MCF 10A (cell line): ENCODE results near the gene ITGB8. TPM values are rescaled to one million over a fixed set of nuclear protein-coding genes. Genes with fewer than 3 reads are reported as not detected.

Source experiments
- BruUV-seq: library from RNA; stranded (reverse); fragments of 400-500 nt; replicated peaks from 2 replicates; lab custom pipeline; 2021; lab: Mats Ljungman, UMichigan
- CTCF ChIA-PET: fragments of 300-600 bp; sonication (Branson Sonifier 250); formaldehyde crosslinking; extraction: SDS; loops from one replicate; lab custom pipeline; 2021; ENCODE audit warnings: antibody characterized with exemption, inconsistent platforms; lab: Yijun Ruan, JAX
- POLR2A ChIA-PET: fragments of 300-600, 350-650 bp; sonication (Branson Sonifier 250); formaldehyde crosslinking; extraction: SDS; loops from one replicate; lab custom pipeline; 2020; ENCODE audit warnings: antibody characterized with exemption, inconsistent platforms; lab: Yijun Ruan, JAX
- DNase-seq: peaks from one replicate; pipeline ENCODE4 v3.0.0-alpha.2; 2018; ENCODE audit not compliant: unreplicated experiment
- H3K27ac Mint-ChIP-seq: one replicate; pipeline ENCODE4 v1.8.0; 2022; ENCODE audit warnings: mild to moderate bottlenecking, low read depth, mixed read lengths; ENCODE audit not compliant: unreplicated experiment
- H3K27me3 Mint-ChIP-seq: one replicate; pipeline ENCODE4 v1.8.0; 2022; ENCODE audit warnings: mixed read lengths; ENCODE audit not compliant: insufficient read depth, unreplicated experiment
- H3K36me3 Mint-ChIP-seq: one replicate; pipeline ENCODE4 v1.8.0; 2022; ENCODE audit warnings: mild to moderate bottlenecking, moderate library complexity, mixed read lengths; ENCODE audit not compliant: insufficient read depth, unreplicated experiment
- H3K4me1 Mint-ChIP-seq: one replicate; pipeline ENCODE4 v1.8.0; 2022; ENCODE audit warnings: mixed read lengths; ENCODE audit not compliant: insufficient read depth, unreplicated experiment
- H3K4me3 Mint-ChIP-seq: one replicate; pipeline ENCODE4 v1.8.0; 2022; ENCODE audit warnings: mild to moderate bottlenecking, moderate library complexity, mixed read lengths; ENCODE audit not compliant: unreplicated experiment
- H3K9me3 Mint-ChIP-seq: one replicate; pipeline ENCODE4 v1.8.0; 2022; ENCODE audit warnings: mixed read lengths; ENCODE audit not compliant: unreplicated experiment
- intact Hi-C: fragments of 100-400 bp; cut with micrococcal nuclease; formaldehyde crosslinking; loops from 2 replicates; pipeline ENCODE4 v1.14.1; 2022
- total RNA-seq: library from RNA; stranded (reverse); gene quantifications from 2 replicates; pipeline ENCODE4 v1.2.3, GENCODE V29; 2022
- TF ChIP-seq, protein P1 (sequence below): fragments of 200-600 bp; IDR thresholded peaks from one replicate; pipeline ENCODE4 v1.8.0; 2022; ENCODE audit warnings: antibody characterized with exemption, mild to moderate bottlenecking; ENCODE audit not compliant: unreplicated experiment

Gene ITGB8
- total RNA-seq, 1 experiment from 2014 or later: 38.1 TPM

DNA sequence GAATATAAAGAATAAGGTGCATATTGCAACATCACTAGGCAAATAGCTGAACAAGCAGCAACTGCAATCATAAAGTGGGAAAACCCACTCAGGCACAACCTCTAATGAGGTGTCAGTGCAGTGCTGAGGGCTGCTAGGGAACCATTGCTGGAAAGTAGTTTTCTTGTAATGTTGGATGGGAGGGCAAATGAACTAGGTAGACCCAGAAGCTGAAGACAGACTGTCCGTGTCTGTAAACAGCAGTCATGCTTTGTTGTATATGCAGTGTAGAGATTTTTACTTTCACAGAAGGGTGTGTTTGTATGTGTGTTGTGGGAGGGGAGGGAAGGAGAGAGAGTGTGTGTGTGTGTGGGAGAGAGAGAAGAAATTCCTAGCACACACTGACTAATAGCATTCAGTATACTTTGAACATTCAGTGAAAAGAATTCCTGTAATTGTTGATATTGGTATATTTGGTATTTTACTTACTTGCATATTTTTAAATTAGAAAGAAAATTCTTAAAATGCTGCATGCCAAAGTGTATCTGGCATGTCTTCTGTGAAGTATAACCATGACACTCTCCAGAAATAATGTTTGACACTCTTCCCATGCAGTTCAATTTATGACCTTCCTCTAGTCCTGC lies 28.8 kb downstream of the ITGB8 start:
- H3K27ac Mint-ChIP-seq: peak overlapping the region; percentile 70
- H3K4me1 Mint-ChIP-seq: peaks cover 57% of the 10 kb centered on the region
- peaks cover 28% of the 10 kb centered on the region for H3K36me3 Mint-ChIP-seq
- TF ChIP-seq, protein P1, sequence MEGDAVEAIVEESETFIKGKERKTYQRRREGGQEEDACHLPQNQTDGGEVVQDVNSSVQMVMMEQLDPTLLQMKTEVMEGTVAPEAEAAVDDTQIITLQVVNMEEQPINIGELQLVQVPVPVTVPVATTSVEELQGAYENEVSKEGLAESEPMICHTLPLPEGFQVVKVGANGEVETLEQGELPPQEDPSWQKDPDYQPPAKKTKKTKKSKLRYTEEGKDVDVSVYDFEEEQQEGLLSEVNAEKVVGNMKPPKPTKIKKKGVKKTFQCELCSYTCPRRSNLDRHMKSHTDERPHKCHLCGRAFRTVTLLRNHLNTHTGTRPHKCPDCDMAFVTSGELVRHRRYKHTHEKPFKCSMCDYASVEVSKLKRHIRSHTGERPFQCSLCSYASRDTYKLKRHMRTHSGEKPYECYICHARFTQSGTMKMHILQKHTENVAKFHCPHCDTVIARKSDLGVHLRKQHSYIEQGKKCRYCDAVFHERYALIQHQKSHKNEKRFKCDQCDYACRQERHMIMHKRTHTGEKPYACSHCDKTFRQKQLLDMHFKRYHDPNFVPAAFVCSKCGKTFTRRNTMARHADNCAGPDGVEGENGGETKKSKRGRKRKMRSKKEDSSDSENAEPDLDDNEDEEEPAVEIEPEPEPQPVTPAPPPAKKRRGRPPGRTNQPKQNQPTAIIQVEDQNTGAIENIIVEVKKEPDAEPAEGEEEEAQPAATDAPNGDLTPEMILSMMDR: no peak
- no peaks in the 10 kb centered on the region for H3K9me3 Mint-ChIP-seq
- ChIA-PET CTCF (interaction anchor here (1.1 kb wide), 1 partner anchor 605 kb away, joined by 3 read pairs; no protein-coding TSS in a partner anchor), POLR2A (interaction anchor here (0.7 to 15.5 kb wide), 5 partner anchors 9 to 60 kb away, joined by 3 to 505 read pairs (median 4); partner anchors contain the start of gene ITGB8)
- intact Hi-C loops: no loop called here
- no TSS peak for BruUV-seq
- DNase-seq: no peak
- no peaks in the 10 kb centered on the region for H3K27me3 Mint-ChIP-seq
- H3K4me3 Mint-ChIP-seq: no peak overlapping the region

DNA sequence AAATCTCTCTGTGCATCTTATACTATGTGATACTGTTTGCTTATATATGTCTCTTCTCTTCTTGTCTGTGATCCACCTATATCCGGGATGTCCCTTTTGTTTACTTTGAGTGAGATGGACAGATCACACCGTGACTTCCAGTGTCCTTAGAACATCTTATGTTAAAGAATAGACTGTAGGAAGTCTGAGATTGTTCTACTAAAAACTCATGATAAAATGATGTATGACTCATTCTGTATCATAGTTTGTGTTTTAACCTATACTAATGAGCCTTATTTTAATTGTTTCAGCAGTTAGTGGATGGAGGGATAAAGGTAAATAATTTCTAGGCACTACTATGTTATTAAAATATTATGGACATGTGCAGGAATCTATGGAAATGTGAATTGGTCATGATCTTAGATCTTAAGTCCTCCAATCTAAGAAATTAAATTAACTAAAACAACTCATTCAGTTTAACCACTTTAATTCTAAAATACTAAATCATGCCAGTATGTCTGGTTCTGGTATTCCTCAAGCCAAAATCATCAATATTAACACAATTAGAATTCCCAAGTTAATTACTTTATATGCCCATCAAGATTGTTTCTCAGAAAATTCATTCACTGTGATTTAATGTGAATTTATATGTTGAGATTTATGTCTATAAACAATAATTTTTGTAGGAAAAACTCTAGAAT lies 32.0 kb downstream of the ITGB8 start:
- CTCF ChIA-PET: no interaction called here
- H3K4me1 Mint-ChIP-seq: peaks cover 58% of the 10 kb centered on the region

DNA sequence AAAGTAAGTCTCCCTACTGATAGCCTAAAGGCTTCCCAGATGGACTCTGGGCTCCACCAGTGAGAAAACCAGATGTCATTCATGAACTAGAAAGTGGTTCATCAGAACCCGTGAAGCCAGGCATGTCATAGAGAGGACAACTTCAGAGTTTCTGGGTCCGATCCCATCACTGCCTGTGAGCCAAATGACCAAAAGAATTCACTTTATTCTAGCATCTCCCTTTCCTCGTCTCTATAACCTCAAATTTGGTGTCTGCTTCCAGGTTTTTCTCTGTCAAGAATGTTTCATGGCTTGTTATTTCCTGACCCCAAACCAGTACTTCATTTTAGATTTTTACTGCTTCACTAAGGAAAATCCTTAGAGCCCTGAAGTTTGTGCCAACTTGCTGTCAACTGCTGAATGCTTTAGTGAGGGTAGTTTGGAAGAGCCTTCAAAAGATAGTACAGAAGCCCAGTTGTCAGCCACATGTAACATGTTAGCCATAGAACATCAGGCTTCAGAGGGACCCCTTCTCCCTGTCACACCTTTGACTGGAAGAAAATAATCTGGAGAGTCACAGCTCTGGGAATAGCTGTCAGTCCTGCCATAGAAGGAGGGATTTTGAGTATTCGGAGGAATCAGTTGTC lies 34.0 kb downstream of the ITGB8 start:
- TF ChIP-seq, protein P1: no peak
- no TSS peak for BruUV-seq
- H3K27me3 Mint-ChIP-seq: no peaks in the 10 kb centered on the region
- intact Hi-C loops: loop anchor here (1.0 kb wide), 2 partner anchors 11 to 33 kb away; no protein-coding TSS in a partner anchor
- DNase-seq: no peak
- POLR2A ChIA-PET: interaction anchor here (1.5 to 4.1 kb wide), 7 partner anchors 9 to 656 kb away, joined by 5 to 61 read pairs (median 8); partner anchors contain the start of genes ITGB8 and POLR1F
- H3K9me3 Mint-ChIP-seq: no peaks in the 10 kb centered on the region
- peak overlapping the region; percentile 92 for H3K27ac Mint-ChIP-seq
- peaks cover 54% of the 10 kb centered on the region for H3K36me3 Mint-ChIP-seq
- CTCF ChIA-PET: interaction anchor here (0.6 to 0.9 kb wide), 3 partner anchors 11 to 34 kb away, joined by 3 to 4 read pairs (median 3); partner anchors contain the start of gene ITGB8
- peaks cover 47% of the 10 kb centered on the region for H3K4me1 Mint-ChIP-seq
- H3K4me3 Mint-ChIP-seq: no peak overlapping the region

More for the DNA sequence above, 32.0 kb downstream of the ITGB8 start:
- Mint-ChIP-seq H3K9me3 (no peaks in the 10 kb centered on the region), H3K4me3 (no peak overlapping the region), H3K27me3 (no peaks in the 10 kb centered on the region), H3K27ac (peak overlapping the region; percentile 5), H3K36me3 (peaks cover 49% of the 10 kb centered on the region)
- intact Hi-C loops: no loop called here
- TF ChIP-seq, protein P1: no peak
- no TSS peak for BruUV-seq
- POLR2A ChIA-PET: interaction anchor here (15.5 kb wide), 1 partner anchor 29 kb away, joined by 505 read pairs; the partner anchor contains the start of gene ITGB8
- DNase-seq: no peak
